RCC 7860 (cell line): ENCODE results near the gene MAGI2.
"Not testable (repeated sequence)": the region's sequence is repeated elsewhere in the genome, so short reads cannot be mapped to it uniquely, and the experiment has no call there.

Experiments used
- DNase-seq: peaks from one replicate; pipeline ENCODE4 v3.0.0-alpha.2; 2015; ENCODE audit warnings: low spot score
- FAIRE-seq: peaks from 2 replicates; lab custom pipeline; 2012; peaks lifted over from hg19 to GRCh38; lab: Jason Lieb, UNC

MAGI2 gene

DNA sequence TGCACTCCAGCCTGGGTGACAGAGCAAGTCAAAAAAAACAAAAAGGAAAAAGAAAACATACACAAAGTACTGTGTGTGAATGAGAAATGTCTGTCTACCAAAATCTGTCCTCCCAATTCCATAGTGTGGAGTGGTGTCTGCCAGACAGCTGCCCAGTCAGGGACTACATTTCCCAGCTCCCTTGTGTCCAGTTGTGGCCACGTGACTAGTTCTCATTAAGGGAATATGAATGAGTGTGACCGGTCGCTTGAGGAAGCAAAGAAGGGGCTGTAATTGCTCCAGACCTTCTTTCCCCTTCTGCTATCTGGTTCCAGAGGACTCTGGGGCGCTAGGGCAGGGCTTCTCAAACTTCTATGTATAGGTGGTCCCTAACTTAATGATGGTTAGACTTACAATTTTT is 1450.8 kb downstream of the MAGI2 start:
- DNase-seq = no peak
- no peak for FAIRE-seq

DNA sequence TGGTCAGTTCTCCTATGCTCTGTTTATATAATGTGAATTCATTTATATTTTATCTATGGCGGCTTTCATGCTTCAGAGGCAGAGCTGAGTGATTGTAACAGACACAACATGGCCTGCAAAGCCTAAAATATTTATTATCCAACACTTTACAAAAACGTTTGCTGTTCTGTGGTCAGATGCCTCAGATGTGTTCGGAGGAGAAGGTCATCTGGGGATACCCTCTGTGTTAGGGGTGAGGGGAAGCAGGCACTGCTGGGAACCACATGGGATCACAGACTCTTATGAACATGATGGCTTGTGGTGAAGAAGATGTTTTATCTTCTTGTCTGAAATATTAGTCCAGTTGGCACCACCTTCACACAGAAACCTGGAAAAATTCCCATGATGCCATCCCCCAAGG is 1451.4 kb downstream of the MAGI2 start:
- FAIRE-seq (no peak), DNase-seq (no peak)

DNA sequence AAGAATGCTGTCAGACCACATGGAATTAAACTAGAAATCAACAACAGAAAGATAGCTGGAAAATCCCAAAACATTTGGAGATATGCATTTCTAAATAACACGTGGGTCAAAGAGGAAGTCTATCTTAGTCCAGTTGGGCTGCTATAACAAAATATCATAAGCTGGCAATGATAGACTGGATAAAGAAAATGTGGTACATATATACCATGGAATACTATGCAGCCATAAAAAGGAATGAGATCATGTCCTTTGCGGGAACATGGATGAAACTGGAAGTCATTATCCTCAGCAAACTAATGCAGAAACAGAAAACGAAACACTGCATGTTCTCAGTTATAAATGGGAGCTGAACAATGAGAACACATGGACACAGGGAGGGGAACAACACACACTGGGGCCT is 1454.3 kb downstream of the MAGI2 start:
- FAIRE-seq, DNase-seq: not testable (repeated sequence)

- FAIRE-seq (no peak), DNase-seq (no peak)
These were observed 1457.8 kb downstream of the MAGI2 start for GRCh38 chr7:77995717-77996116.

GRCh38 chr7:77993838-77994237 is 1459.6 kb downstream of the MAGI2 start:
- no peak for FAIRE-seq
- no peak for DNase-seq

GRCh38 chr7:77991656-77992055 is 1461.8 kb downstream of the MAGI2 start:
- no peak for DNase-seq
- no peak for FAIRE-seq

DNA sequence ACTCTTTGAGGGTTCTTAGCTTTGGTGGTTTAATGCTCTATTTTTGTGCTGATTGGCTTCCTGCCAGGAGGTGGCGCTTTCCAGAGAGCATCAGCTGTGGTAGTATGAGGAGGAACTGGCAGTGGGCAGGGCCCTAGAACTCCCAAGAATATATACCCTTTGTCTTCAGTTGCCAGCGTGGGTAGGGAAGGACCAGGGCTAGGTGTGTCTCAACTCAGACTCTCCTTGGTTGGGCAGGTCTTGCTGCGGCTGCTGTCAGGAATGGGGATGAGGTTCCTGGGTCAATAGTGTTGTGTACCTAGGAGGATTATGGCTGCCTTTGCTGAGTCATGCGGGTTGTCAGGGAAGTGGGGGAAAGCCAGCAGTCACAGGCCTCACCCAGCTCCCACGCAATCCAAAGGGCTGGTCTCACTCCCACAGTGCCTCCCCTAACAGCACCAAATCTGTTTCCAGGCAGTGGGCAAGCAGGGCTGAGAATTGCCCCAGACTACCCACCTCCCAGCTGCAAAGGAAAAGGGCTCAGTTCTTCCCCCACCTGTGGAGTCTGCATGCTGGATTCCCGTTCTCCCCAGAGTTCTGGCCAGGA is 1463.4 kb downstream of the MAGI2 start:
- FAIRE-seq (no peak), DNase-seq (no peak)

GRCh38 chr7:77985974-77986339 is 1467.5 kb downstream of the MAGI2 start:
- FAIRE-seq (no peak), DNase-seq (no peak)

DNA sequence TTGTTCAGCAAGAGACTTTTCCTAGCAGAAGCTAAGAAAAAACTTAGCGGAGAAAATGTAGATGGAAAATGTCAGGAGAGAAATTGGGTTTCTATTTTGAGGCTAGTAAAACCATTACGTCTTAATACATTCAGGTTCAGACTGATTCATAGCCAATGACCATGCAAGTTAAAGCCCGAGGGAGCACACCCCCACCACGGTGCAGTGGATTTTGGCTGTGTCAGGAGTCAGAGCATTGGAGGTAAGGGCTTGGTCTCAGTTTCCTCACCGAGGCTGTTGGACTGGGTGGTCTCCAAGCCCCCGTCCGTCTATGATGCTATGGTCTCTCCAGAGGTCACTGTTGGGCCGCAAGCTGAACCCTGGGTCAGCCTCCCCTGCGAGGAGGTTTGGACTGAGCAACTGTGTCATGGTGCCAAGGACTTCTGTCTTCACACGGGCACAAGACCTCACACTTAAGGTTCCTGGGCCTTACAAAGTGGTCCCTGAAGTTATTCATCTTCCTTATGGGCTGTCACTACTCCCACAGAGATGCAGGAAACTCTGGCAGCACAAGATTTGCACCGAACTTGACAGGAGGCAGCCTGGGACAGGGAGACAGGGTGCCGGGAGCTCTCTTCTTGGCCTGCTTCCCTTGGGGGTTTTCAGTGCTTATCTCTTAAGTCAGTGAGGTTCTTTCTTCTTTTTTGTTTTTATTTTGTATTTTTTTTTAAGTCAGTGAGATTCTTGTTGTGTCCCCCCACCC is 1468.1 kb downstream of the MAGI2 start:
- no peak for FAIRE-seq

DNA sequence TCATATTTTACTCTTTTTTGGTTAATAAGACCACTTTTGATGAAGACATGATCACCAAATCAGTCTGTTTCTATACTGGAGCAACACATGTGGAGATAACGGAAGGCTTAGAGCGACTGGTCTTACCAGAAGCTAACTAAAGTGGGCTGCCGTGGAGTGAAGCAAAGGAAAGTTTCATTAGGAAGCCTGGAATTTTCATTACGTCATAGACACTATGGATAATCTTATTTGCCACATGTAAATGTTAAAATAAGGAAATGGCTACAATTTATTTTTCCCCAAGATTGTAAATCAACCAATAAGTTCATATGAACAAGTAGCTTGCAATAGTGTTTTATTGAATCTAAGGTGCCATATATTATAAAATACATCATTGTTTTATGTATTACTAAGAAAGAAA is 1469.5 kb downstream of the MAGI2 start:
- no peak for DNase-seq
- no peak for FAIRE-seq

More for the DNA sequence above, 1468.1 kb downstream of the MAGI2 start:
- DNase-seq = no peak

GRCh38 chr7:77982926-77983550 is 1470.4 kb downstream of the MAGI2 start:
- DNase-seq = no peak
- FAIRE-seq = no peak

- DNase-seq (no peak), FAIRE-seq (no peak)
These were observed 1473.3 kb downstream of the MAGI2 start for GRCh38 chr7:77980087-77980713.

- FAIRE-seq = no peak
- no peak for DNase-seq
These were observed 1474.2 kb downstream of the MAGI2 start for GRCh38 chr7:77979219-77979618.

GRCh38 chr7:77975672-77976480 is 1477.6 kb downstream of the MAGI2 start:
- DNase-seq (no peak), FAIRE-seq (no peak)

DNA sequence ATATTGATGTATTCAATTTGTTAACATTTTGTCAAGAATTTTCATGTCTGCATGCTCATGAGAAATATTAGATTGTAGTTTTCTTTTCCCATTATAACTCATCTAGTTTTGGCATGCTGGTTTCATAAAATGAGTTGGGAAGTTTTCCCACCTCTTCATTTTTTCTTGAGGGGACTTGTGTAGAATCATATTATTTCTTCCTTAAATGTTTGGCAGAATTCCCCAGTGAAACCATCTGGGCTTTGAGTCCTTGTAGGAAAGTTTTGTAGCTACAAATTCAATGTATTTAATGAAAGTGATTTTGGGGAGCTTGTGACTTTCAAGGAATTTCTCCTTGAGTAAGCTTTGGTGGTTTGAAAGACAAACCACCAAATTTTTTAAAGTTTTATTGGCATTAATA is 1481.7 kb downstream of the MAGI2 start:
- FAIRE-seq (no peak), DNase-seq (no peak)

DNA sequence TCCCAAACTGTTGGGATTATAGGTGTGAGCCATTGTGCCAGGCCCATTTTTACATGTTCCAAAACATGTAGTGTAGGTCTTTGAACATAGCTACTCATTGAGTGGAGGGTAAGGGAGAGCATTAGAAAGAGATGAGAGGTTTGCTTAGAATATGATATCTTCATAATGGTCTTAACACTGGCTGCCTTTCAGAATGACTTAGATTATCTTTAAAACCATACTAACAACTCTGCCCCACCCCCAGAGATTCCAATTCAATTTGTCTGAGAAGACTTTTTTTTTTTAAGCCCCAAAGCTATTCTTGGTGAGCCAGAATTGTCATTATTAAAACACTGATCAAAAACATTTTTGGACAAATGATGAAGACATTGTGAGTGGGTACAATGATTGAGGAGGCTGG is 1486.0 kb downstream of the MAGI2 start:
- DNase-seq (no peak), FAIRE-seq (no peak)
